Left lobe of liver (tissue), 2 donors: Measurements from ENCODE around the gene BARD1. TPM values are rescaled to one million over a fixed set of nuclear protein-coding genes. Genes with fewer than 3 reads are reported as not detected.
"Not testable (repeated sequence)": the region's sequence is repeated elsewhere in the genome, so short reads cannot be mapped to it uniquely, and the experiment has no call there.

Experiments
- ATAC-seq: fragments of 200-7000 bp; cut with Tn5 transposase; one replicate; pipeline ENCODE4 v1.9.1; 2020; ENCODE audit warnings: mild to moderate bottlenecking, moderate library complexity
- DNase-seq: peaks from one replicate; pipeline ENCODE4 v3.0.0-alpha.2; 2020; ENCODE audit warnings: low spot score
- total RNA-seq: library from RNA; stranded (reverse); gene quantifications from one replicate; pipeline ENCODE4 v1.2.1, GENCODE V29; 2021
- donor health status: DM: no; HTN: no; CAD: no; lungs with moderate emphysema.
- donor health status: DM: no; HTN: yes; CAD: no.

The BARD1 gene
- 0.83 TPM for total RNA-seq

- peak; percentile 64 for DNase-seq
- peak; percentile 38 for ATAC-seq
These were observed at the start of gene BARD1 for GRCh38 chr2:214808981-214809750. TSS of gene BARD1 (minus strand) at chr2:214809683. CDS start at chr2:214809569, 114 bp downstream.

DNA sequence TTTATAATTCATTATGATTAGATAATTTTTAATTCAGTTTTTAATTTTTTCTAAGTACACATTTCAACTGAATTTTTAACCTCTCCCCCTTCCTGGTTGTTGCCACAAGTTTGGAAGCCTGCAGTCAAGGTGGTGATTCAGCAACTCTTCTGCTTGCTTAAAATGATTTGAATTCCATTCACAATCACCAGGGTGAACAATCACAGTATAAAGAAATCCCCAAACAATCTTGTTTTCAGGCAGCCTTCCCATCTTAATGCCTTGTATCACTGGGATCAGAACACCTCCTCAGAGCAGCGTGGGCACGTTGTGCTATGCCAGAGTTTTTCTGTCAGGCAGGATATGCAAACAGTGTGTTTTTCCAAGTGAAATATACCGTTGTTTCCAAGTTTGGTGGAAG lies 46.7 kb upstream of the BARD1 start:
- ATAC-seq (no peak), DNase-seq (no peak)

- DNase-seq (no peak), ATAC-seq (no peak)
These were observed 44.4 kb upstream of the BARD1 start for GRCh38 chr2:214853906-214854305.

DNA sequence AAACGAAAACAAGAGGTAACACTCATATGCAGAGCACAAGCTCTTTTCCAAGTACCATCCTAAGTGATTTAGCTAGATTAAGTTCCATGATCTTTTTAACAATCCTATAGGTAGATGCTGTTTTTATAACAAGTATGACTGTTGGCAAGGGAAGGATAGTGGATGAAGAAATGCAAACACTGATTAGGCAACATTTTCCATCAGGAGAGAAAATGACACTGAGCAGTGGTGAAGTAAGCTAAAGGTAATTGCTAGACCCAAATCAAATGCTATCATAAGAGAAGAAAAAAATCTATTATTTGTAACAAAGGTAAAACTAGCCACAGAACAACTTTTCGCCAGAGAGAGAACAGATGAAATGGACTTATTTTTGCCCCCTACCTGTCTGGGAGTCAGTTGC lies 34.3 kb upstream of the BARD1 start:
- peak; percentile 52 for ATAC-seq
- DNase-seq = no peak

DNA sequence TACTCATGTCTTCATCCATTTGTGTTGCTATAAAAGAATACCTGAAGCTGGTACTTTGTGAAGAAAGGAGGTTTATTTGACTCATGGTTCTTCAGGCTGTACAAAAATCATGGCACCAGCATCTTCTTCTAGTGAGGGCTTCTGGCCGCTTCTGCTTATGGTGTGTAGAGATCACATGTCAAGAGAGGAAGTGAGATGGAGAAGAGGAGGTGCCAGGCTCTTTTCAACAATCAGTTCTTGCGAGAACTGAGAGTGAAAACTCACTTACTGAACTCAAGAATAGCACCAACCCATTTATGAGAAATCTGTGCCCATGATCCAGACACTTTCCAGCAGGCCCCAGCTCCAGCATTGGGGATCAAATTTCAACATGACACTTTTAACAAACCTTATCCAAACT lies 30.0 kb upstream of the BARD1 start:
- ATAC-seq (no peak), DNase-seq (no peak)

- DNase-seq (no peak), ATAC-seq (no peak)
These were observed 28.0 kb upstream of the BARD1 start for GRCh38 chr2:214837466-214837865.

- DNase-seq = no peak
- ATAC-seq = no peak
These were observed 27.1 kb upstream of the BARD1 start for GRCh38 chr2:214836568-214836967.

- ATAC-seq (peak; percentile 55), DNase-seq (no peak)
These were observed 21.4 kb upstream of the BARD1 start for GRCh38 chr2:214830794-214831346.

DNA sequence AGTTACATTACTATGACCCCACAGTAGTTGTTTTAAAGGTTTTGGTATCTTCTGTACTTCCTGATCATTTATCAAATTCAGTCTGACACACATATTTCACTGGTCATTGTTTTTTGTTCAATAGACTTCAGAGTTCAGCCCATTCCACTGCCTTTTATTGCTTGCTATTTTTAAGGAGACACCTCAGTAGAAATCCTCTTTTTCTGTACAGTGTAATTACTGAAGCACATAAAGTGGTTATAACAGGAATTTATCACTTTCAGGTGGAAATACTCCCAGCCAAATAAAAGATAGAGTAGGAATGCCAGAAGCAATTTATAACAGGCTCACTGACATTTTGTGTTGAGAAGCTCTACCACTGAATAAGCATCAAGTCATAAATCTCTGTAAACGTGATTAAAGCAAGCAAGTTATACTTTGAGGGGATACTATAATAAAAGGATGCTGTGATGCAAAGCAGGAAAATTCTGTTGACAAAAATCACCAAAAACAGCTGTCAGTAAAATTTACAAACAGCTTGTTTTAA lies 6.6 kb upstream of the BARD1 start:
- no peak for ATAC-seq
- no peak for DNase-seq

DNA sequence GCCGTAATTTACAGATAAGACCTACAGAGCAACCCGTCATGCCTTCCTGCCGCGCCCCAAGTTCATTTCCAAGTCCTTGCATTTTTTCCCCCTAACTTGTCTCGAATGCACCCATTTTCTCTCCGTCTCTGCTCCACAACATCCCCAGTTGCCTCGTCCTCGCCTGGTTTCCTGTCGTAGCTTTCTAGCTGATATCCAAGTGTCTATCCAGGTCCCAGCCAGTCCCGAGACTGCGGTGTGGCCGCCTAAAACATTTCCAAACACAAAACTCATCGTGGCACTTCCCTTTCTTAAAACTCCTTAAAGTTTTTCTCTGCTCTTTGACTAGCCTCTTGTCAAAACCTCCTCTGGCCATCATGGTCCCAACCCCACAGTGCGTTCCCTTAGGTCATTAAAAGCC lies 1.2 kb upstream of the BARD1 start:
- ATAC-seq (no peak), DNase-seq (no peak)

DNA sequence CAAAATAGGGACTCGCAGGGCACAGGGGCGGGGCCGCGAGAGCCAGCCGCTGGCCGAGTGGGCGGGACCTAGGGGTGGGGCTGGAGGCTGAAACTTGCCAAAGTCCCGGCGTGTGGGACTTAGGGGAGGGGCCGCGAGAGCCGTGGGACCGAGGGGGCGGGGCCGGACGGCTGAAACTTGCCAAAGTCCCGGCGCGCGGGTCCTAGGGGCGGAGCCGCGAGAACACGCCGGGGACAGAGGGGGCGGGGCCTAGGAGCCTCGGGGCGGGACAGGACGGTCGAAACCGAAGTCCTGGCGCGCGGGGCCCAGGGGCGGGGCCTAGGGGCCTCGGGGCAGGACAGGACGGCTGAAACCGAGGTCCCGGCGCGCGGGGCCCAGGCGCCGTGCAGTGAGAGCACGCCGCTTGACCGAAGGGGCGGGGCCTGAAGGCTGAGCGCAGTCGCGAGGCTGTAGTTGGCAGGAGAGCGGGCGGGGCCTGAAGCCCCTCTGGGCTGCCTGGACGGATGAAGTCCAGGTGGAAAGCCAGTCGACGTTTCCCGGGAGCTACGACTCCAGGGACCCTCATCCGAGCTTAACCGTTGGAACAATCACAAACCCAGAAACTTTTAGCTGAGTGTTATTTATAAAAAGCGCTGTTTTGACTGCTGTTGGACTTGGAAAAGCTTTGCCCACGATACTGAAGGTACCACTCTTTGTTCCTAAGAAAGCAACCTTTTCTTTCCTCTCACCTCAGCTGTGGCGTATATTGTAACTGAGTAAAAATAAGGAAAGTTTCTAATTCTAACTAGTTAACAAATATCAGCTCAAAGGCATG lies 475 bp upstream of the BARD1 start:
- ATAC-seq (peak; percentile 91), DNase-seq (peak; percentile 100)

- DNase-seq = no peak
- no peak for ATAC-seq
These were observed 1.8 kb downstream of the BARD1 start for GRCh38 chr2:214807653-214808052.

- ATAC-seq = no peak
- no peak for DNase-seq
These were observed 7.6 kb downstream of the BARD1 start for GRCh38 chr2:214801768-214802397.

- ATAC-seq (no peak), DNase-seq (no peak)
These were observed 8.4 kb downstream of the BARD1 start for GRCh38 chr2:214801068-214801467.

DNA sequence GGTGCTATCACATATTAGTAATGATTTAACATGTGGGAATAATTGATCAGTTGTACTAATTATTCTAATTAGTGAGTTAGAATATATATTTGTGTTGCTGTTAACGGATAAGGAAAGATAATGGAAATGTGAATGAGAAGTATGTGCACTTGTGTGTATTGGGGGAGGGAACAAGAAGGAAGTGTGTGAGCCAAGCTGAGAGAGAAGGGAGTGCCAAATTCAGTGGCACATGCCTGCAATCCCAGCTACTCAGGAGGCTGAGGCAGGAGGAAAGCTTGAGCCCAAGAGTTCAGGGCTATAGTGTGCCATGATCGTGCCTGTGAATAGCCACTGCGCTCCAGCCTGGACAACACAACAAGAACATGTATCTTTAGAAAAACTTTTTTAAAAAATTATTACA lies 9.3 kb downstream of the BARD1 start:
- no peak for DNase-seq
- no peak for ATAC-seq

- DNase-seq (no peak), ATAC-seq (no peak)
These were observed 12.6 kb downstream of the BARD1 start for GRCh38 chr2:214796911-214797310.

GRCh38 chr2:214783181-214783580 lies 26.3 kb downstream of the BARD1 start:
- ATAC-seq, DNase-seq: not testable (repeated sequence)

- DNase-seq (no peak), ATAC-seq (no peak)
These were observed 26.8 kb downstream of the BARD1 start for GRCh38 chr2:214782671-214783070.

GRCh38 chr2:214781226-214781625 lies 28.3 kb downstream of the BARD1 start:
- no peak for DNase-seq
- no peak for ATAC-seq

GRCh38 chr2:214775971-214776370 lies 33.5 kb downstream of the BARD1 start:
- ATAC-seq = no peak
- DNase-seq = no peak

GRCh38 chr2:214774108-214774507 lies 35.4 kb downstream of the BARD1 start:
- ATAC-seq (no peak), DNase-seq (no peak)
